Tongue (tissue), 2 donors: ENCODE data around the gene XRCC6. TPM values are rescaled to one million over a fixed set of nuclear protein-coding genes. Genes with fewer than 3 reads are reported as not detected.
A peak's percentile ranks its signal among the peaks of the same experiment; 100 is the strongest.
"Not testable (repeated sequence)": the region's sequence is repeated elsewhere in the genome, so short reads cannot be mapped to it uniquely, and the experiment has no call there.

Experiments used
- DNase-seq: peaks from one replicate; pipeline ENCODE4 v3.0.0-alpha.2; 2015
- total RNA-seq: library from RNA; depleted of rRNA; stranded (reverse); fragments of >200 nt; gene quantifications from one replicate; pipeline ENCODE4 v1.2.3, GENCODE V29; 2014

Gene XRCC6
- total RNA-seq, 1 donor from 2014 or later: 240 TPM

DNA sequence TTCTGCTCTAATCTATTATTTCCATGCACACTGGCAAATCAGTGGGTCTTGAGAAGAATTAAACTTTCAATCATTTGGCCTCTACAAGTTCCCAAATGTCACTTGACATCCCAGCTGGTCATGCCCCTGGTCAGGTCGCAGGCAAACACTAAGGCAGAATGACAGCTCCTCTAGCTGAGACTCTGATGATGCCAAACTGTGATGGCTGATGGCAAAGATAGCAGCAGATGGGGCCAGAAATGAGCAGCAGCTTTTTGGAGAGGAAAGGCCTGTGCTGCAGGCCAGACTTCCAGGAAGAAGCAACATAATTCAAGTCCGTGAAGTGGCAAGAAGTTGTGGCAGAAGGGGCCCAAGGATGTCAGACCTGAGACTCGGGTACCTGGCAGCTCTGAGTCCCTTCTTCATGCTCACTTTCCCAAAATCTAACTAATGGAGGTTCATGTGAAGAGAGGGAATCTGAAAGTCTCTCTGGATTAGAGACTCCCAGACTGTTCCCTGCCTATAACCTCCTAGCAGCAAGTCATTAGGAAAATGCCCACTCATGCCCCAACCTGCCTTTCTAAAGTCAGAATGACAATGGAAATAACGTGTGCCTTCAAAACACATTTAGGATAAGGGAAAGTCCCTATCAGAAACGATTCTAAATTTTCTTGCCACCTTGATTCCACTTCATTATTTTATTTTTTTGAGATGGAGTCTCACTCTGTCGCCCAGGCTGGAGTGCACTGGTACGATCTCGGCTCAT, 22.0 kb upstream of the XRCC6 start:
- no peak for DNase-seq

DNA sequence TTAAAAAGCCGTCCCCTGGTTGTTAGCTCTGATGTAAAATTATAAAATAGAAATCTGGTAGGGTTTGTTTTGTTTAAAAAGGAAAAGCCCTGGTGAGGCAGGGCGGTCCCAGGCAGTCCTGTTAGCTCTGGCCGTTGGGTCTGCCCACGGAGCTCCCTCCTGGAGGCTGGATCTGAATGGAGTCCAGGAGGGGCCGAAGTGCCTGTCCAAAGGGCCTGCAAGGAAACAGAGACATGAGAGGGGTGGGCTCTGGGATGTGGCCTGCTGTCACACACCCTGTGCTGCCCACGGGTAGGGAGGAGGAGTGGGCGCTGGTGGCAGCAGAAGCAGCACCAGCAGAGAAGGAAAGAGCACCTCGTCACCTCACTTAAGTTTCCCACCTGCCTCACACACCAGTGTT, 20.1 kb upstream of the XRCC6 start:
- no peak for DNase-seq

DNA sequence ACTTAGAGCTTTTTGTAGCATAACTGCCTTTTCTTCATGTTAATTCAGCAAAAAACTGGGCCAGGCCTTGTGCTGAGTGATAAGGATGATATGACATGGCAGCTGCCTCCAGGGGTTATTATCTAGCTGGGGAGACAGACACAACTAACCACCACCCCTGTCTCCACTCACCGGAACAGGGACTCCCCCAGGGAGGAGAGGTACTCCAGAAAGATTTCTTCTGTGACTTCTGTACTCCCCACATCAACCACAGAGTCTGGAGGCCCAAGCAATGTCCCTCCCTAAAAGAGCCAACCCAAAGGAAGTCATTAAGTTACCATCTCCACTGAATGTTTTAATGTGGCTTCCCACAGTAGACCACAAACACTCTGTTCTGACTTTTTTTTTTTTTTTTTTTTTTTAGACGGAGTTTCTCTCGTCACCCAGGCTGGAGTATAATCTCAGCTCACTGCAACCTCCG, 17.2 kb upstream of the XRCC6 start:
- no peak for DNase-seq

DNA sequence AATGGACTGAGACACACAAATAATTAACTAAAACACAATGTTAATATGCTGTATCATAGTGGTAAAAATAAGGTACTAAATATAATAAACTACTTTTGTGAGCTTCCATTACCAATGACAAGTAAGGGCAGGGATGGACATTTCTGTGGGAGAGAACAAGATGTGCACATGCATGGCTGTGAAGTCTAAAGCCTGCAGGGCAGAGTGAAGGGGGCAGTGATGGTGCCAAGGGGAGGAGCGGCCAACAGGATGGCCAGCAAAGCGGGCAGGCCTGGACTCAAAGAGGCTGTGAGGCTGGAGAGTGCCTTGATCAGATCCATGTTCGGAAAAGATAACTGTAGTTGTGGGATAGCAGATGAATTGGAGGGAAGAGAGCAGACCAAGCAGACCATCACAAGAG, 12.7 kb upstream of the XRCC6 start:
- DNase-seq: no peak

DNA sequence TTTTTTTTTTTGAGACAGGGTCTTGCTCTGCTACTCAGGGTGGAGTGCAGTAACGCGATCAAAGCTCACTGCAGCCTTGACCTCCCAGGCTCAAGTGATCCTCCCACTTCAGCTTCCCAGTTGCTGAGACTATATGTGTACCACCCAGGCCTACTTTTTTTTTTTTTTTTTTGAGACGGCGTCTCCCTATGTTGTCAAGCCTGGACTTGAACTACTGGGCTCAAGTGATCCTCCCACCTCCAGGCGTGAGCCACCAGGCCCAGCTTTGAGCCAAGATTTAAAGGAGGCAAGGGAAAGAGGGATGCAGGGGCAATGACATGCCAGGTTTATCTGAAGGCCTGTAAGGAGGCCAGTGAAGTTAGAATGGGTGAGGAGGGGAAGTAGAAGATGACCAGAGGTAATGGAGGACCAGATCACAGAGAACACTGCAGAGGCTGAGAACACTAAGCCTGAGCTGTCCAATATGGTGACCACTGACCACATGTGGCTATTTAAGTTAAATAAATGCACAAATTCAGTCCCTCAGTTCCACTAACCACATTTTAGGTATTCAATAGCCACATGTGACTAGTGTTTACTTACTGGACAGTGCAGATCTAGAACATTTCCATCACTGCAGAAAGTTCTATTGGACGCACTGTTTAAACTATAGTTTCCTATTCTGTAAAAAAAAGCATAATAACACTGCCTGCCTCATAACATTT, 8.3 kb upstream of the XRCC6 start:
- DNase-seq: no peak

DNA sequence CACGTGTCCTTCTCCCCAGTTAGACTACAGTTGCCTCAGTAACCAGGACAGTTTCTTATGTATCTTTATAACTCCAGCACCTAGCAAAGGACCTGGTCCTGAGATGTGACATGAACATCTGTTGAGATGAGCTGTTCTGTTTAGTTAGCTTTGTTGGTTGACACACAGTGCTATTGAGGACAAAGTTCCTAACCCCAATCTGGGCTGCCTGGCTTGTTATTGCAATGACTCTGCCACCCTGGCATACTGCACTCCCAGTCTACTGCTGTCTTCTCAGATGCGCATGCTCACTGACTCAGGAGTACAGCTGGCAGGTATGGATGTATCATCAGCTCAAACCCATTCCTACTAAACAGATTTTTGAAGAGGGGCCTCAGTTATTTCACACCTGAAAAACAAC, 7.6 kb upstream of the XRCC6 start:
- no peak for DNase-seq

DNA sequence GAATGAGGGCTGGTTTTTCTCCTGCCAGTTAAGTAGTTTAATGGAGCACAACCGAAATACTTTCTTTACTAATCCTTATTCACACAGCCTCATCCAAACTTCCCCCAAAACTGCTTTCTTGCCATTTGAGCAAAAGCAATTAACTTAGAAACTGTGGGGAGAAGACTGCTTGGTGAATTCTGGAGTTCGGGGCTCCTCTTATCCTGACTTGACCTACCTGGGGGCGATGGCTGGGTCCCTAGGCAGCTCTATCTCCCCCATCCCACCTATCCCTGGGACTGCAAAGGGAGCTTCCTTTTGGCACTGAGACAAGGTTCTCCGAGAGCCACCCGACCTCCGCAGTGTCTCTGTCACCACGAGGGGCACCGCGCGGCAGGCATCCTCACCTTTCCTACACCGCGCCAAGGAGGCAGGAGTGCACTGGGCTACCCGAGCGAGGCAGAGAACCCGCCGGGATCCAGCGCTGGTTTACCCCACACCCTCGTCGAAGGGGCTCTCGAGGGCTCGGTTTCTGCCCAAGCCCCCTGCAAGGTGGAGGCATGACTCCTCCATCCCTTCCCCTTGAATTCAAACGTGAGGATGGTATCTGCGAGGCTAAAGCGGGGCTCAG, 1.0 kb upstream of the XRCC6 start:
- DNase-seq: peak; percentile 29

DNA sequence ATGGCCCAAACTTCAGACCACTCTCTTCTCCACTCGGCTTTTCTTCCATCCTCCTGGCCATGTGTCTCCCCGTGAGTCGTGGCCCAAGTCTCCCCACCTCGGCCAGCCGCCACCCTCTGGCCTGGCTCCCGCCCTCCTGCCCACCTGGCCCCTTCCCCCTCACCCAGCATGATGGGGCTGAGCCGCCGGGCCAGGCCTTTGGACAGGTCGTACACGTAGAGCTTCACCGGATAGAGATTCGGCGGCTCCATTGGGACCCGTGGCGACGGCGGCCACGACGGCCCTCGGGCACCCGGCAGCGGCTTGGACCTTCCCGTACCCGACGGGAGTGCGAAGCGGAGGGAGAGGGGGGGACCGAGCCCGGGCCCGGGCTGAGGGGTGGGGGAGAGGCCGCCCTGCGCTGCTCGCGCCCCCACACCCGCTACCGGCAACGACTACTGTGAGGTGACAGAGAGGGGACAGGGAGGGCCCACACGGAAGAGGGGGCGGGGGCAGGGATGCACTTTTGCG, 451 bp upstream of the XRCC6 start, which contains the start of gene DESI1:
DESI1 (minus strand) TSS at position 455 of the 510 bp plus-strand sequence; CDS start at position 251, 204 bp downstream.
- no peak for DNase-seq

DNA sequence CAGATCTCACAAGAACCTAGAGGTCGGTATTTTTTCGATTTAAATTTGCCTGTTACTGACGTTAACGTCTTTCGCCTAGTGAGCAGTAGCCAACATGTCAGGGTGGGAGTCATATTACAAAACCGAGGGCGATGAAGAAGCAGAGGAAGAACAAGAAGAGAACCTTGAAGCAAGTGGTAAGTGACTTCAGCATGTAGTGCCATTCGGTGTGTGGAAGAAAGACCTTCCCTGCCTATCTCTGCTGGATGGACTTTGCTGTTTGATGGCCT, 750 bp downstream of the XRCC6 start:
- no peak for DNase-seq

DNA sequence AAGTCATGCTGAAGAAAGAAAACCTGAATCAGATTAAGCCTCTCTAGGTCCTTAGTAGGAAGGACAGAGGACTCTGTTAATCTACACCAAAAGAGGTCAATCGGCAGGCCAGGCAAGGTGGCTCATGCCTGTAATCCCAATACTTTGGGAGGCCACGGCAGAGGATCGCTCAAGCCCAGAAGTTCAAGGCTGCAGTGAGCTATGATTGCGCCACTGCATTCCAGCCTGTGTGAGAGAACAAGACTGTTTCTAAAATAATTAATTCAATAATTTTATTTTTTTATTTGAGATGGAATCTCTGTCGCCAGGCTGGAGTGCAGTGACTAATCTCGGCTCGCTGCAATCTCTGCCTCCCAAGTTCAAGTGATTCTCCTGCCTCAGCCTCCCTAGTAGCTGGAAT, 4.5 kb downstream of the XRCC6 start:
- DNase-seq: no peak

DNA sequence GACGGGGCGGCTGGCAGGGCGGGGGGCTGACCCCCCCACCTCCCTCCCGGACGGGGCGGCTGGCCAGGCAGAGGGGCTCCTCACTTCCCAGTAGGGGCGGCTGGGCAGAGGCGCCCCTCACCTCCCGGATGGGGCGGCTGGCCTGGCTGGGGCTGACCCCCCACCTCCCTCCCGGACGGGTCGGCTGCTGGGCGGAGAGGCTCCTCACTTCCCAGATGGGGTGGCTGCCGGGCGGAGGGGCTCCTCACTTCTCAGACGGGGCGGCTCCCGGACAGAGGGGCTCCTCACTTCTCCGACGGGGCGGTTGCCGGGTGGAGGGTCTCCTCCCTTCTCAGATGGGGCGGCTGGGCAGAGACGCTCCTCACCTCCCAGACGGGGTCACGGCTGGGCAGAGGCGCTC, 10.0 kb downstream of the XRCC6 start:
- DNase-seq: not testable (repeated sequence)

DNA sequence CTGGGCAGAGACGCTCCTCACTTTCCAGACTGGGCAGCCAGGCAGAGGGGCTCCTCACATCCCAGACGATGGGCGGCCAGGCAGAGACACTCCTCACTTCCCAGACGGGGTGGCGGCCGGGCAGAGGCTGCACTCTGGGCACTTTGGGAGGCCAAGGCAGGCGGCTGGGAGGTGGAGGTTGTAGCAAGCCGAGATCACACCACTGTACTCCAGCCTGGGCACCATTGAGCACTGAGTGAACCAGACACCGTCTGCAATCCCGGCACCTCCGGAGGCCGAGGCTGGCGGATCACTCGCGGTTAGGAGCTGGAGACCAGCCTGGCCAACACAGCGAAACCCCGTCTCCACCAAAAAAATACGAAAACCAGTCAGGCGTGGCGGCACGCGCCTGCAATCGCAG, 10.5 kb downstream of the XRCC6 start:
- DNase-seq: not testable (repeated sequence)

DNA sequence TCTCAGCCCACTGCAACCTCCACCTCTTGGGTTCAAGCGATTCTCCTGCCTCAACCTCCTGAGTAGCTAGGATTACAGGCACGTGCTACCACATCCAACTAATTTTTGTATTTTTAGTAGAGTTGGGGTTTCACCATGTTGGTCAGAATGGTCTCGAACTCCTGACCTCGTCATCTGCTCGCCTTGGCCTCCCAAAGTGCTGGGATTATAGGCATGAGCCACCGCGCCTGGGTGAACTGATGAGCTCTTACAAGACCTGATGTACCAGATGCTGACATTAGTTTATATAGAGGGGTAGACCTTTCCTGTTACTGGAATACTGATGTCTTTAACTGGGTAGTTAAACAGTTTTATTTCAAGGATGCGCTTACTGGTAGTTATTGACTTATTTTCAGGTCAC, 13.5 kb downstream of the XRCC6 start:
- not testable (repeated sequence) for DNase-seq

DNA sequence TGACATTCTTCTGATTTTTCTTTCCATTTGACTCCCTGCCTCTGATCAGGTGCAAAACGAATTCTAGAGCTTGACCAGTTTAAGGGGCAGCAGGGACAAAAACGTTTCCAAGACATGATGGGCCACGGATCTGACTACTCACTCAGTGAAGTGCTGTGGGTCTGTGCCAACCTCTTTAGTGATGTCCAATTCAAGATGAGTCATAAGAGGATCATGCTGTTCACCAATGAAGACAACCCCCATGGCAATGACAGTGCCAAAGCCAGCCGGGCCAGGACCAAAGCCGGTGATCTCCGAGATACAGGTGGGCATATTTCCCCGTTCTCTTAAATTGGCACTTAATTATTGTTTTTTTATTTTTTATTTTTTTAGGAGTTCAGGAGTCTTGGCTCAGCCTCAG, 15.4 kb downstream of the XRCC6 start:
- DNase-seq: no peak

DNA sequence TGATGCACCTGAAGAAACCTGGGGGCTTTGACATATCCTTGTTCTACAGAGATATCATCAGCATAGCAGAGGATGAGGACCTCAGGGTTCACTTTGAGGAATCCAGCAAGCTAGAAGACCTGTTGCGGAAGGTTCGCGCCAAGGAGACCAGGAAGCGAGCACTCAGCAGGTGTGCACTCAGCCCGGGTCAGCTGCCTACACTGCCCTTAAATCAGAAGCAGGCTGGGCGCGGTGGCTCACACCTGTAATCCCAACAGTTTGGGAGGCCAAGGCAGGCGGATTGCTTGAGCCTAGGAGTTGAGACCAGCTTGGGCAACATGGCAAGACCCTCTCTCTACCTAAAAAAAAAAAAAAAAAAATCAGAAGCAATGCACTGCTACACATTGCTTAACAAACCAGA, 16.5 kb downstream of the XRCC6 start:
- not testable (repeated sequence) for DNase-seq

DNA sequence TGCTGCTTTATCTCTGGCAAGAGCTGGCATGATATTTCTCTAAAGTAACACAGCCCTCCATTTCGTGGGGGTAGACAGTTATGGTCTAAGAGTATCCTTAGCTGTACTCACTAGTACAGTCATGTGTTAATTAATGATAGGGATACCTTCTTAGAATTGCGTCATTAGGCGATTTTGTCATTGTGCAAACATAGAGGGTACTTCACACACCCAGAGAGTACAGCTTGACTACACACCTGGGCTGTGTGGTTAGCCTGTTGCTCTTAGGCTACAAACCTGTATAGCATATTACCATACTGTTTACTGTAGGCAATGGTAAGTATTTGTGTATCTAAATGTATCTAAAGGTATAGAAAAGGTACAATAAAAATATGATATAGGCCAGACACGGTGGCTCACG, 17.0 kb downstream of the XRCC6 start:
- no peak for DNase-seq

DNA sequence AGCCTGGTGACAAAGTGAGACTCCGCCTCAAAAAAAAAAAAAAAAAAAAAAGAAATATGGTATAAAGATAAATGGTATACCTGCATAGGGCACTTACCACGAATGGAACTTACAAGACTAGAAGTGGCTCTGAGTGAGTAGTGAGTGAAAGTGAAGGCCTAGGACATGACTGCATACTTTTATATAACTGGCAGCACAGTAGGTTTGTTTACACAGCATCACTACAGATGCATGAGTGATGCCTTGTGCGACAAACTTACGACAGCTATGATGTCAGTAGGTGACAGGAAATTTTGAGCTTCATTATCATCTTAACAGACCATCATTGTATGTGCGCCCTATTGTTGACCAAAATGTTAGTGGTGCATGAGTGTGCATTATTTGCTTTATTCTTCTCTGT, 17.7 kb downstream of the XRCC6 start:
- no peak for DNase-seq

DNA sequence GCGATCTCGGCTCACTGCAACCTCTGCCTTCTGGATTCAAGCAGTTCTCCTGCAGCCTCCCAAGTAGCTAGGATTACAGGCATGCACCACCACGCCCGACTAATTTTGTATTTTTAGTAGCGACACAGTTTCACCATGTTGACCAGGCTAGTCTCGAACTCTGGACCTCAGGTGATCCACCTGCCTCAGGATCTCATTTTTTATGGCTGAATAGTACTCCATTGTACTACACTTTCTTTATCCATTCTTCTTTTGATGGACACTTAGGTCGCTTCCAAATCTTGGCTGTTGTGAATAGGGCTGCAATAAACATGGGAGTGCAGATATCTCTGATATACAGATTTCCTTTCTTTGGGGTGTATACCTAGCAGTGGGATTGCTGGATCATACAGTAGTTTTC, 20.8 kb downstream of the XRCC6 start:
- DNase-seq: no peak

DNA sequence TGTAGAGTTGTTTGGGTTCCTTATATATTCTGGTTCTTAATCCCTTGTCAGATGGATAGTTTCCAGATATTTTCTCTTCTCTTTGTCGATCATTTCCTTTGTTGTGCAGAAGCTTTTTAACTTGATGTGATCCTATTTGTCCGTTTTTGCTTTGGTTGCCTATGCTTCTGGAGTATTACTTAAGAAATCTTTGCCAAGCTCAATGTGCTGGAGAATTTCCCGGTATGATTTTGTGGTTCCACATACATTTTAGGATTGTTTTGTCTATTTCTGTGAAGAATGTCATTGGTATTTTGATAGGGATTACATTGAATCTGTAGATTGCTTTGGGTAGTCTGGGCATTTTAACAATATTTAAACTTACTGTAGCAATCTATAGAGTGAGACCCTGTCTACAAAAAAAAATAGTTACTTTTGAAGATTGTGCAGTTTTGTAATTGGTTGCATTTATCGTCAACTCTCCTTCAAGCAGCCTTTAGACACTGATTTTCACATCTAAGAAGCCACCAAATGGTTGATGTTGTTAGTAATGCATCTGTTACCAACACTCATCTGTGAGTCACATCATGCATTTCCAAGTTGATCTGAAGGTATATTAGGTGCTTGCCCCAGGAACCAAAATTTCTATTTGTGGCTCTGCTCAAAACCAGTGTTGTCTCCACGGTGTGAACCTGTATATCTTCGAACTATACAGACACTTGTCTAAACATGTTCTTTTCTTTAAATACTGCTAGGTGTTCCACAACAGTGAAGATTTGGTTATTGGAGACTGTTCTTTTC, 21.4 kb downstream of the XRCC6 start:
- DNase-seq: no peak

DNA sequence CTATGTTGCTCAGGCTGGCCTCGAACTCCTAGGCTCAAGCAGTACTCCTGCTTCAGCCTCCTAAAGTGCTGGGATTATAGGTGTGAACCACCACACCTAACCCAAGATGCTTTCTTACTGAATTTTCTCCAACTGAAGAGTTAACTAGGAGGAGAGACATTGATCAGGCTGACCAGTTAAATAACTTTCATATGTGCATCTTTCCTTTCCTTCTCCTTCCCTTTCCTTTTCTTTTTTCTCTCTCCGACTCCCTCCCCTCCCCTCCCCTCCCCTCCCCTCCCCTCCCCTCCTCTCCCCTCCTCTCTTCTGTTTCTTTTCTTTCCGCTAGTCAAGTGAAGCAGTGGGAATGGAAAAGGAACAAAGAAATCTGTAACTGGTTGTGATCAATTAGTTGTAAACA, 26.7 kb downstream of the XRCC6 start:
- no peak for DNase-seq

DNA sequence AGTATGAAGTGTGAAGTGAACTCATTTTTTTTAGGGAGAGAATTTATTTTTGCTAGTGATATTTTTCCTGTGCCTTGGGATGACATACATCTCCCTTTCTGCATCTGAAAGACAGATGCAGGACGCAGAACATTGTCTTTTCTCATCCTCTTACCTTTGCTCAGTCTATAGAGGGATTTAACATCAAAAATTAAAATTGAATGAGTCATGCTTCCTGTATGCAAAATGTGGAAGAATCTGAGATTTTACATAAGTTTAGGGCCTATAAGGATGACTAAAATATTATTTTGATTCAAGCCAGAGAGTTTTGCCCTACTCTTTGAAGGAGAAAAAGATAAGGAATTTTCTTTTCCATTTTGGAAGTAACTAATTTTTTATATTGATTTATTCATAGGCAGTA, 27.3 kb downstream of the XRCC6 start:
- DNase-seq: no peak

DNA sequence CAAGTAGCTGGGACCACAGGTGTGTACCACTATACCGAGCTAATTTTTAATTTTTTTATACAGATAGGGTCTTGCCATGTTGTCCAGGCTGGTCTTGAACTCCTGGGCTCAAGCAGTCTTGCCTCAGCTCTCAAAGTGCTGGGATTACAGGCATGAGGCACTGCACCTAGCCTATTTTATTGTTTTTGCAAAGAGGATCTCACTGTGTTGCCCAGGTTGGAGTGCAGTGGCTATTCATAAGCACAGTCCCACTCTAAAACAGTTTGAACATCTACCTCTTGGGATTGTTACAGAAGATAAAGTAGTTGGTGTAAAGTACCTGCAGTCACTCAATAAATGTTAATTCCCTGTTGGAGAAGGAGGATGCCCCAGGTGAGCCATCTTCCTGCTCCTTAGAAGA, 29.1 kb downstream of the XRCC6 start:
- no peak for DNase-seq

DNA sequence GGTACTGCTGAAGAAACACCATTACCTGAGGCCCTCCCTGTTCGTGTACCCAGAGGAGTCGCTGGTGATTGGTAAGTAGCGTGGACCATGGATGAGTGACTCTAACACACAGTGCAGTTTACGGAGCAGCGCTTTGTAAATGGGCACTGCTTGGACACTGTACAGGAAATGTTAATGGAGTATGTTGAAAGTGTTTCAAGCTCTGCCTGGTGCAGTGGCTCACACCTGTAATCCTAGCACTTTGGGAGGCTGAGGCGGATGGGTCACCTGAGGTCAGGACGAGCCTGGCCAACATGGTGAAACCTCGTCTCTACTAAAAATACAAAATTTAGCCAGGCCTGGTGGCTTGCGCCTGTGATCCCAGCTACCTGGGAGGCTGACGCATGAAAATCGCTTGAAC, 29.7 kb downstream of the XRCC6 start:
- no peak for DNase-seq
